NOMO-1 treated with DMSO at 0.1 percent for 48 hours (cell line): ENCODE measurements around the gene TSPAN17.
A peak's percentile ranks its signal among the peaks of the same experiment; 100 is the strongest.

Source experiments
- DNase-seq: peaks from one replicate; lab custom pipeline; 2025; ENCODE audit not compliant: unreplicated experiment; lab: John Stamatoyannopoulos, UW

The TSPAN17 gene

DNA sequence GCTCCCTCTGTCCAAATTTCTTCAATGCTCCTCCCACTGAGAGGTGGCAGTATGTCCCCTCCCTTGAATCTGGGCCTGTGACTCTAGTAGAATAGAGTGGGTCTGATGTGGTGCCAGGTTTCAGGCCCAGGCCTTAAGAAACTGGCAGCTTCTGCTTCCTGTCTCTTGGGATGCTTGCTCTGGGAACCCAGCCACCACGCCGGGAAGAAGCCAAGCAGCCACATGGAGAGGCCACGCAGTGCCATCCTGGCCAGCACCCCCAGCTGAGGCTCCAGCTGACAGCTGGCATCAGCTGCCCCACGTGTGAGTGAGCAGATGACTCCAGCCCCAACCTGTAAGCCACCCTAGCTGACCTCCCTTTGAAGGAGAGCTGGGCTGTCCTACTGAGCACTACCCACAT, 7.3 kb upstream of the TSPAN17 start:
- no peak for DNase-seq

DNA sequence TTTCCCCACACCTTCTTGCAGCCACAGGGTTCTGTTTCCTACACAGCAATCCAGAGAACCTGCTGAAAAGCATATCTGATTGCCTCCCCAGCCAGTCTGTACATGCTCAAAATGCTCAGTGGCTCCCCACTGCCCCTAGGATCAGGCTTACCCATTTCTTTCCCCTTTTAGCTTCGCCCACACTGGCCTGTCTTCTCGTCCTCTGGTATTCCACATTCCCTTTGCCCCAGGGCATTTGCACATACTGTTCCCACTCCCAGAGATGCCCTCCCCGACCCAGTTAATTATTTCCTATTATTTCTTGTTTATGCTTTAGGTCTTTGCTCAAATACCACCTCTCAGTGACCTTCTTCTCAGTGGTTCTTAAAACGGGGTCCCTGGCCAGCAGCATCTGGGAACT, 6.7 kb upstream of the TSPAN17 start:
- DNase-seq: no peak

DNA sequence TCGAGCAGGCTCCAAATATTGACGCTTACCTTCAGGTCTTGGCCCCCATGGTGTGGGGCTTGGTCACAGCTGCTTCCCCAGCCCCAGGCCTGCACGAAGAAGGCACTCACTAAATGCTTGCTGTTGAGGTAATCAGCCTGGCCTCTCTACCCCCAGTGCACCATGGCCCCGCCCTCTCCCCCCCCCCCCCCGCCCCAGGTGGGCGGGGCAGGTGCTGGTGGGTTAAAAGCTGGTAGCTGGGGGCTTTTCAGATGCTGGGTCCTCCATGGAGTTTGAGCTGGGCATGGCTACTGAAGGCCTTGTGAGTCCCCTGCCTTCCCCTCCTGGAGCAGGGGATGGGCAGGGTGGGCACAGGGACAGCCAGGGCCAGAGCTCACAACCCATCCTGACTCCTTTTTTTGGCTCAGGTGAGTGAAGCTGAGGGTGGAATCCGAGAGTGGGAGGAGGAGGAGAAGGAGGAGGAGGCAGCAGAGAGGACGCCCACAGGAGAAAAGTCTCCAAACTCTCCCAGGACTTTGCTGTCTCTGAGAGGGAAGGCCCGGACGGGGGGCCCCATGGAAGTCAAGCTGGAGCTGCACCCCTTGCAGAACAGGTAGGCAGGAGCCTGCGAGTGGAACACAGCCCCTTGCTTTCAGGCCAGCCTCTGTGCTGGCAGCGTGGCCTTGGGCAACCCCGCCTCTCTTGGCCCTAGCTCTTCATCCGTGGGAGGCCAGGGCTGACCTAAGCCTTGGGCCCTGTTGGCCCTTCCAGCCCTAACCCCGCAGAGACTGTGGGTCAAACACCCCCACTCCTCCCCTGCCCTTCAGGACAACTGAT, 4.4 kb upstream of the TSPAN17 start:
- DNase-seq: no peak

DNA sequence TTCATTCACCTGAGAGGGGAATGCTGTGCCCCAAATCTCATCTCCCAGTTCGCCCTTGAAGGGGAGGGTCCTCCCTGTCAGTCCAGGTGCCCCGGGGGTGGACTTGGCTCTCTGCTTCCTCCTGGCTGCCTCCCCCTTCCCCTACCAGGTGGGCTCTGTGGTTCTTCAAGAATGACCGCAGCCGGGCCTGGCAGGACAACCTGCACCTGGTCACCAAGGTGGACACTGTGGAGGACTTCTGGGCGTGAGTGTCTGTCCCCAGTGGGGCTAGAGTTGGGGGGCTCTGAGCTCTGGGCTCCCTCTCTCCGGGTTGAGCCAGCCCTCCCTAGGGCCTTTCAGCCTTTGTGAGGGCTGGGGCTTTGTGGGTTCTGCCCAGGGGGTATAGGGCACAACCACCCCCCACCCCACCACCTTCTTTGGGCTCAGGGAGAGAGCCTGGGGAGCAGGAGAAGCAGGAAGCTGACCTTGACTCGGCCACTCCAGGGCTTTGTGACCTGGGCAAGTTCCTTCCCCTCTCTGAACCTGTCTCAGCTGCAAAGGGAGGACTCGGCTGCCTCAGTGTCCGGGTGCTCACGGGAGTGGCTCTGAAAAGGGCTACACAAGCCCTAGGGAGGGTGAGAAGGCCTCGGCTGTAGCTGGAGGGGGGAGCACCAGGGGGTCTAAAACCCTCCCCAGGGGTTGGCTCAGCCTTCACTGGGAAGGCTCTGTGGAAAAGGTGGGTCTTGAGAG, 3.6 kb upstream of the TSPAN17 start:
- DNase-seq: no peak

DNA sequence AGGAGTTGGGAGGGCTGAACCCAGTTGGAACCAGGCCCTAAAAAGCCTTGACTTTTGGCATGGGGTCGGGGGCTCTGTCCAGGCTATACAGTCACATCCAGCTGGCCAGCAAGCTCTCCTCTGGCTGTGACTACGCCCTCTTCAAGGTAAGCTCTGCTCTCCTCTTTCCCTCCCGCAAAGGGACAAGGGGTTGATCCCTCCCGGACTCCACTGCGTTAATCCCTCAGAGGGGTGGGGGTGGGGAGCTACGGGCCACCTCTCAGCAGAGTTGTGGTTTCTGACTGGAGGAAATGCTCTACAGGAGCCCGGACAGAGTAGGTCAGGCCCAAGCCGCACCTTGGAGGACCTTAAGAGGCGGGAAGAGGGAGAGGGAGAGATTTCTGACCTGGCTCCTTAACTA, 3.0 kb upstream of the TSPAN17 start:
- no peak for DNase-seq

DNA sequence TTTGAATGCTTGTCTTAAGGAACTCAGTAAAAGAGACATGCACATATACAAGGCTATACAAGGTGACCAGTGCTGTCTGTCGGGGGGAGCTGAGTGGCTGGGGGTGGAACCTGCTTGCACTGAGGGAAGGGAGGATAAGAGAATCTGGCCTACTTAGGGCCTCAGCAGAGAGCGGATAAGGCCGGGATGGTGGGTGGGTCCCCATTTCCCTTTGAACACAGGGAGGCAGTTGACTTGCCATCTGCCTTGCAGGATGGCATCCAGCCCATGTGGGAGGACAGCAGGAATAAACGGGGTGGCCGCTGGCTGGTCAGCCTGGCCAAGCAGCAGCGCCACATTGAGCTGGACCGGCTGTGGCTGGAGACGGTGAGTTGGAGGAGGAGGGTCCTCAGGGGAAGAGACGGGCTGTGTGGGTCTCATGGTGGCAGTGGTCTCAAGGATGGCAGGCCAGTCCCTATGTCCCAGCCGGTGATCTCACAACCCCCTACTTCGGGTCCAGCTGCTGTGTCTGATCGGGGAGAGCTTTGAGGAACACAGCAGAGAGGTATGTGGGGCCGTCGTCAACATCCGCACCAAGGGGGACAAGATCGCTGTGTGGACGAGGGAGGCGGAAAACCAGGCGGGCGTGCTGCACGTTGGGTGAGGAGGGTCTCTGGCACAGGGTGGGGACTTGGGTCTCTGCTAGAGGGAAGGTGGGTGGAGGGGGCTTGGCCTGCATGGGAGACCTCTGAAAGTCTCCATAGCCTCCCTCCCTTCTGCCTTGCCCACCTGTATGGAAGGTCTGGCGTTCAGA, 2.2 kb upstream of the TSPAN17 start:
- DNase-seq: no peak

DNA sequence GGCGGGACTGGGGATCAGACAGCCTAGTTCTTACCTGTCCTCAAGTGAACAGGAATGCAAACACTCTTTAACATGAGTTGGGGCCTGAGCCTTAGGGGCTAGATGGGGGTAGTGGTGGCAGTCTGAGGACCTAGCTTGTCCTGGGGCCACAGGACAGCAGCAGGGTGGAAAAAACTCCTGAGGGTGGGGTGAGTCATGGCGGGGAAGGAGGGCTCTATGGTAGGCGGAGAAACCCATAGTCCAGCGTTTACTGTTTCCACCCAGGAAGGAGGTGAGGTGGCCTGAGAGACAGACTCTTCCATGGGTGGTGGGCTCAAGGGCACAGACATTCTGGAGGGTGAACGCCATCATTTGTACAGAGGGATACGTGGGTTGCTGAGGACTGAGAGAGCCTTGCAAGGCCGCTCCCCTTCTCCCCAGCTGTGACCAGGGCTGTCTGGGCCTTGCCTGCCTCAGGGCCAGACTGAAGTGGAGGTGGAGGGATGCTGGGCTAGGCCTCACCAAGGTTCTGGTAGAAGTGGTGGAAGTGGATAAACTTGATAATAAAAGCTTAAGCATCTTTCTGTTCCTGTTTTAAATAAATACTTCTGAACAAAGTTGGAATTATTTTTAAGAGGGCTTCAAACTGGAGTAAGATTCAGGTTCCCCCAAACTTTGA, 1.1 kb upstream of the TSPAN17 start:
- DNase-seq: no peak

DNA sequence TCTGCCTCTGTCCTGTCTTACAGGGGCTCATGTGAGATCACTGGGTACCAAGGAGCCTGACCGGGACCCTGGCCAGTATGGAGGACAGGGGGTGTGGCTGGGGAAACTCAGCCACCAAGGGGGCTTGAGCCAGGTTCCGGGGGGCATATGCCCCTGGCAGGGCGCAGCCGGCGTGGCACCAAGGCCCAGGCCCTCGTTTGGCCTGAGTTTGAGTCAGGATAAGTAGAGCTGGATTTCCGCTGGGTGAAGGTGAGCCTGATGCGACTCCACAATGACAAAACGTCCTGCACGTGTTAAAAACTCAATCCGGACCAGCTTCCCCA, 616 bp upstream of the TSPAN17 start:
- DNase-seq: no peak

DNA sequence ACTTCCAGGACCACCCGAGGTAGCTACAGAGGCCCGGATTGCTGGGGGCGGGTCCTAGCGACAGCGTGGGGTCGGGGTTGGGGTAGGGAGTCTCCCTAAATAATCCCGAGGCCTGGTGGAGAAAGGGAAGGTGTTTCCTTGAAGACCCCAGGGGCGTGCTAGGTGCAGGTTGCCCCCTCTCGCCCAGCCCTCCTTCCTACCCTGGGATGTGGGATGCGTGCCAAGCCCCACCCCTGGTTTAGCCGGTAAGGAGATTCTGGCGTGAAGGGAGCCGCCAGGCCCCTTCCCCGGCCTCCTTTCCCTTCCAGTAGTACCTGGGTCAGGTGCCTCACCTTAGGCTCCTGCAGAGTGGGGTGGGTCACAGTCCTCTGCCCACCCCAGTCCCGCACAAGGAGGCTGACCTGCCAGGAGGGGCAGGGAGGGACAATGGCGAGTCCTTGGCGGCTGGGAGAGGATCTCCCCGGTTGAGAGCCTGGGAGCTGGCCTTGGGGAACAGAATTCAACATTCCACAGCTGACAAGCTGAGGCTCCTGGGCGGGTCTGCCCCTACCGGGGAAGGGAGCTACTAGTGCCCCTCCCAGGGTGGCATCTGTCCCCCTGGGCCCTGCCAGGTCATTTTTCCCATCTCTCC, 674 bp downstream of the TSPAN17 start:
- DNase-seq: no peak

DNA sequence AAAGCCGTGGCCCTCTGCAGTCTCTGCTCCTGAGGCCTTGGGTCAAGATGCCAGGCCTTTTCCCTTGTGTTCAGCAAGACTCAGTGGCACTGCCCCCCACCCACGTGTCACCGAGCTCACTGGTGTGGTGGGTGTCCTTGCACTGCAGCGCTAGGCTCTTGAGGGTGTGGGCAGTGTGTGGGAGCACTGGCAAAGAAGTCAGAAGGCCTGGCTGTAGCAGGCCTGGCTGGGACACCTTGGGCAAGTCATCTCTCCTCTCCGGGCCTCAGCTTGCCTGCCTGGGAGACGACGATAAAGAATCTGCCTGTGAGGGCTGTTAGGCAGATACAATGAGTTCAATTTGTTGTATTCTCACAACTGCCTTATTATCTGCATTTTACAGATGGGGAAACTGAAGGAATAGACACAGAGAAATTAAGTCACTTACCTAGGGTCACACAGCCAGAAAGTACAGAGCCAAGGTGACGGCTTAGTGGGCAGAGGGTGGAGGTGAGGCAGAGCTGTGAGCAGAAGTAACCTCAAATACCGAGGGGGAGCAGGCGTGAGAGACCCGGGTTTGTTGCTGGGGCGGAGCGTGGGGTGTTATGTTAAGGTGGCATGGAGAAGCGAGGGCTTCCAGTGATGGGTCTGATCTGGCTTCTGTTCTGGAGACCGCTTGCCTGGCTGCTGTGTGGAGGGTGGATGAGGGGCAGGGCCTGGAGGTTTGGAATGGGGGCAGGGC, 1.4 kb downstream of the TSPAN17 start:
- no peak for DNase-seq

DNA sequence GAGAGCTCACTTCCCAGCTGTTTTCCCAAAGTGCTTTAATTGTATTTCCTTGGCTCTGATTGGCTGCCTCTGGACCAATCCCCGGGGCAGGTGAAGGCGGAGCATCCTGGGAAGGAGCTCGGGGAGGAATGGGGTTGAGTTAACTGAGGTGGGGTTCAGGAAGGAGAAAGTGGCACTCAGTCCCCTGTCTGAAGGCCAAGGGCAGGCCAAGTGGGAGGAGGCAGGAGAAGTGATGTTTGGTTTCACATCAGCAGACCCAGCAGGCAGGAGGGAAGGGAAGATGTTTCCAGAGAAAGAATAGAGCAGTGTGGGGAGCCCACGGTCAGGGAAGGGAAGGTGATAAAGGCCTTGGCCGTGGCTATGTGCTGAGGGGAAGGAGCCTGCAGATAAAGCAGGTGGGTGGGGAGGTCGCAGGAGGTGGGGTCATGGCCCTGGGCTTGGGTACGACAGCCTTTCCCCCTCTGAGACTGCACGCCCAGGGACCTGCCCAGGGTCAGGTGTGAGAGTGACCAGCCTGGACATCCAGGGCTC, 3.1 kb downstream of the TSPAN17 start:
- no peak for DNase-seq

DNA sequence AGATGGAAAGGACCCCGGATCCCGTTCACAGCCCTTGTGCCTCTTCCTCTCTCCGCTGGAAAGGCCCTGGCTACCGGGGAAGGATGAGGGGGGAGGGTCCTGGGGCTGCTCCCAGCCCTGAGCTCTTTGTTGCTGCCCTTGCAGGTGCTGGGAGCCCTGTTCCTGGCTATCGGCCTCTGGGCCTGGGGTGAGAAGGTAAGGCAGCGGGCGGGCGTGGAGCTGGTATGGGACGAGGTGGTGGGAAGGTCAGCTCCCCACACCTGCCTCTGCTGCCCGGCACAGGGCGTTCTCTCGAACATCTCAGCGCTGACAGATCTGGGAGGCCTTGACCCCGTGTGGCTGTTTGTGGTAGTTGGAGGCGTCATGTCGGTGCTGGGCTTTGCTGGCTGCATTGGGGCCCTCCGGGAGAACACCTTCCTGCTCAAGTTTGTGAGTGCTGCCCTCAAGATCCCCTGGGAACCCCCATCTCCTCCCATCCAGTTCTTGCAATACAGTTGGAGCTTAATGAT, 4.2 kb downstream of the TSPAN17 start:
- DNase-seq: no peak

DNA sequence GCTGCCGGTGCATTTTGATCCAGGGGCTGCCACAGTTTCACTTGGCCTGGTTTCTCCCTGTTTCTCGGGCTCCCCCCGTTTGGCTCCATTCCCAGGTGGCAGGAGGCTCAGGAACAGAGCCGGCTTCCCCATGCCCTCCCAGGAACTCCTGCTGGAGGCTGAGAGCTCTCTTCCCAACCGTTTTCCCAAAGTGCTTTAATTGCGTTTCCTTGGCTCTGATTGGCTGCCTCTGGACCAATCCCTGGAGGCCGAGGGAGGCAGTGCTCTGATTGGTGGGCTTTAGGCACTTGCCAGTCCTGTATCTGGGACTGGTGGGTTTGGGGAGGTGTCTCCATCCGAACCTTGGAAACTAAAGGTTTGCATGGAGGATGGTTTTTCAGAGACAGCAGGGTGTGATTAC, 4.9 kb downstream of the TSPAN17 start:
- DNase-seq: no peak

DNA sequence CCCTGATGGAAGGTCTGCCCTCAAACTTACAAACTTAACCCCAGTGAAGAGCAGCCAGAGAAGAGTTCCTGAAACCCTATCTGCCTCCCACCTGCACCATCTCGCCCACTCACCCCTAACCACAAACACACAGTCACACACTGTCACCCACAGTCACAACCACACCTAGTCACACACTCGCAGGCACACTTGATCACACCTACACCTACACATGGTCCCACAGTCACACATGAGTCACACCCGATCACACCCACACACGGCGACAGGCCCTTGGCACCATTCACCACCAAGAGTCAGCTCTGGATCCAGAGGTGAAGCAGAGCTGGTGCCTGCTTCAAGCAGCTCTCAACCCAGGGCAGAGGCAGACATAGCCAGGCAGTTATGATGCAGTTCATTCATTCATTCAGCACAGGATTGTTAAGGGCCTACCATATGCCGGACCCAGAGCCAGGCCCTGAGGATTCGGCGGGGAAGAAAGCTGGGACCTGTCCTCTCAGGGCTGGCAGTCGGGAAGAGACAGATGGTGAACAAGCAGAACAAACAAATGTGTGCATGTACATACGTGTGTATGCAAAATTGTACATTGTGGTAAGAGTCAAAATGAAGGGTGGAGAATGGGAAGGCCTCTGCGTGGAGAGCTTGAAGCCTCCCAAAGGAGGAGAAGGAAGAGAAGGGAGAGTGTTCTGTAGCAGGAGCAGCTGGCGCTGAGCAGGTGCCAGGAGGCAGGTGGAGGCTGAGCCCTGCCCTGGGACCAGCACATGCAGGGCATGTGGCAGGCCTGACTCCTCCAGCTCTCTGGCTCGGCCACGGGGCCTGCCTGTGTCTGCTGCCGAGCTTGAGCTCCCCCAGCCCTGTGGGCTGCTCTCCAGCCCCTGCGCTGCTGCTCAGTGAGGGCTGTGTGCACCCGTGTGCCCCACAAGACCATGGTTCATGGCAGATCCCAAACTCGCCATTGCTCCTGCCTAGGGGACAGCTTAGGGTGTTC, 6.4 kb downstream of the TSPAN17 start:
- no peak for DNase-seq

DNA sequence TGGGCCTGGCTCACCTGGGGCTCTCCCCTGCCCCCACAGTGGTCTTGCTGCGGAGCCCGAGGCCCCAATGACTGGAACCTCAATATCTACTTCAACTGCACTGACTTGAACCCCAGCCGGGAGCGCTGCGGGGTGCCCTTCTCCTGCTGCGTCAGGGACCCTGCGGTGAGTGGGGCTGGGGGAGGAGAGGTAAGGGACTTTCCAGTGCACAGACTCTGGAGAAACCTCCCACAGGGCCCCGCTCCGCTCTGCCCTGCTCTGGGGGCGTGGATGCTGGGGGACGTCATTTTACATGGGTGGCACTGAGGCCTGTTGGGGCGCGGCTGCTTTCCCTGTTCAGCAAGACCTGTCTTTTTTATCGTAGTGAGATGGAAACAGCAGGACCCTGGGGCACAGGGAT, 7.6 kb downstream of the TSPAN17 start:
- no peak for DNase-seq

DNA sequence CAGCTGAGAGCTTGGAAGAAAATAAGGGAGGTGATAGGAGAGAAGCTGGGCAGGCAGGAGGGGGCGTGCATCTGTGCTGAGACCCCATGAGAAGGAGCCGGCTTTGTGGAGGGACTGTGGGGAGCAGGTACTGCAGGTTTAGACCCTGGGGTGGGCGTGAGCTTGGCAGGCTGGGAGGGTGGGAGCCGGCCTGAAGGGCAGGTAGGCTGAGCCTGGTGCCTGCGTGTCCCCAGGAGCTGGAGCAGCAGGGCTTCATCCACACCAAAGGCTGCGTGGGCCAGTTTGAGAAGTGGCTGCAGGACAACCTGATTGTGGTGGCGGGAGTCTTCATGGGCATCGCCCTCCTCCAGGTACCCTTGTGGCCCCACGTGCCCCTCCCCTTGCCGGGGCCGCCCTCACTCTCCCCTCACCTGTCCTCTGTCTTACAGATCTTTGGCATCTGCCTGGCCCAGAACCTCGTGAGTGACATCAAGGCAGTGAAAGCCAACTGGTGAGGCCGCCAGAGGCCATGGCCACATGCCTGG, 9.2 kb downstream of the TSPAN17 start:
- no peak for DNase-seq

DNA sequence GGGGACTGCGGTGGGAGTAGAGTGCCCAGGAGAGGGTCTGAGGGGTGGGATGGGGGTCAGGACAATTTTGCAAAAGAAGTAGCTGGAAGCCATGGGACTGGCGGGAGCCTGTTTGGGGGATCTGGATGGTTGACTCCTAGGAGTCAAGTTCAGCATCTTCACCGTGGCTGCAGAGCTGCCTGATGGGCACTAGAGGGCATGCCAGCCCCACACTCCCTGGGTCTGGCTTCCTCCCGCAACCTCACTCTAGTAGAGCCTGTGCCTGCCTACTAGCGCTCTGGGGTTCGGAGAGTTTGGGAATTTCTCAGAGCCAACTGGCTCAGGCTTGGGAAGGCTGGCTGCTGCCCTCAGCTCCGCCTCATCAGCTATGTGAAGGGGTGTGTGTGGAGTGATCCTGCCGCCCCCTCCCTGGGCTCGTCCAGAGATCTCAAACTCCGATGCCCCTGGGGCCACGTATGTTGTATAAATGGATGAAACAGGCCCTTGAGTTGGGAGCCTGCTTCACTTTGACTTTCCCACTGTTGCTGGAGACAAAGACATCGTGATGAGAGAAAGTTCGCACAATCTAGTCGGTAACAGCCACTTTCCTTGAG, 10.8 kb downstream of the TSPAN17 start:
- DNase-seq: peak; percentile 45
